Activated CD4-positive, CD25-positive, alpha-beta regulatory T cell (primary cell): Measurements from ENCODE around the gene COL25A1.
"Not testable (repeated sequence)": the region's sequence is repeated elsewhere in the genome, so short reads cannot be mapped to it uniquely, and the experiment has no call there.

Experiments used
- DNase-seq, 4 experiments: peaks; one replicate each; lab custom pipeline; 2025; lab: John Stamatoyannopoulos, UW

Gene COL25A1

DNA sequence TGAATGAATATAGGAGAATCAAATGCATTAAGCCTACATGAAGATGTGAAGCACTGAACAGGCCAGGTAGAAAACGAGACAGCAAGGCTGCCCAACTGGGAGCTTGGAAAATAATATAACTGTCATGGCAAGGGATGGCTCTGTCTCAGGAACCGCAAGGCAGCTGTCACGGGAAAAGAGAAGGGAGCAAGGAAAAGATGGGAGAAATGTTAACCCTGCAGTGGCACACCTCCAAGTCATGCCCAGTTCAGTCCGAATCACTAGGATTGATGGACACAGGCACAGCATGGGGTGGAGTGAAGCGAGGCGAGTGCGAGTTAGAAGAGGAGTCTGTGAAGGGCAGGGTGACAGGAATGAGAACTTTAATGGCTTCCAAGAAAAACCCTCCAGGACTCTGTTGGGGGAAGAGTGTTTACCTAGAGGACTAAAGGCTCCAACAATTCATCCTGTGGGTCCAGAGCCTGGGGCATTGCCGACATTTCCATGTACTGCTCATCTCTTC is 395.5 kb downstream of the COL25A1 start:
- no peak for DNase-seq

DNA sequence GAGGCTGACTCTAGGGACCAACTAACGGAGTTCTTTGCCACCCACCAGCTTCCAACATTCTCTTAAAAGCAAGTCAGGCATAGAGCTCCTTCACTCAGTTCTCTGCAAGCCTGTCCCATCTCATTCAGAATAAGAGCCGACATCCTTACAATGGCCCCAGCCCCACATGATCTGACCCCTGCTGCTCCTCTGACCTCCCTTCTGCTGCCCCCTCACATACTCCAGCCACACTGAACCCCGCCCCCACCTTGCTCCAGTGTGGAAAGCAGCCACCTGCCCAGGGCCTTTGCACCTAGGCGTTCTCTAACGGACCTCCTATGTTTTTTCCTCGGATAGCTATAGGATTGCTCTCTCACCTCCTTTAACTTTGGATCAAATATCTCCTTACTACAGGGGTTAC is 396.5 kb downstream of the COL25A1 start:
- DNase-seq: no peak

DNA sequence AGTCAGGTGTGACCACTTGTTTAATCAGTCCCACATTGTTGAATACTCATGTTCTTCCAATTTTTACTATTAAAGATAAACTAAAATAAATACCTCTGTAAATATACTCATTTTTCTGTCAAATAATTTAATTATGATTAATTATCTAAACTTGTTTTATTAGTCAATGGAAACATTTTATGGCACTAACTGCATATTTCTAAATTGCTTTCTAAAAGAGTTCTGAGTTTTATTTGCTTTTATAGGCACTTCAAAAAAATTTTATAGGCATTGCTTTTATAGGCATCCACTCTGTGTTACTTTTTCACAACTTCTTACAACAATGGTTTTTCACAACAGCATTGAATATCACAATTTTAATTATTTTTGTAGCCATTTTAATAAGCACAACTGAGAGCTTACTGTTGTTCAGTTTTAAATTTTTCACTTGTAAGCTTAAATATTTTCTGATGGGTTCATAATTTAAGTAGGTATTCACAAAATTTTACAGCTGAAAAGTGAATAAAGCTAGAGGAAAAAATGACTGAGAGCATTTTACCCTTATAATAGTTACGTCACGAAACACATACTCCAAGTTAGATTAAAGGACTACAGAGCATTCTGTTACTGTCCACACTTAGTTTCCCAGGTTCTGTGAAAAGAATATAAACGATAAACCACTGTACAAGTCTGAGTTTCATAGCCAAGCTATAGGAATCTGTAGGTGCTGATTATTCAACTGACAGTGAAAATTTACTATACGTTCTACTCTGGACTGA is 398.8 kb downstream of the COL25A1 start:
- DNase-seq: no peak

DNA sequence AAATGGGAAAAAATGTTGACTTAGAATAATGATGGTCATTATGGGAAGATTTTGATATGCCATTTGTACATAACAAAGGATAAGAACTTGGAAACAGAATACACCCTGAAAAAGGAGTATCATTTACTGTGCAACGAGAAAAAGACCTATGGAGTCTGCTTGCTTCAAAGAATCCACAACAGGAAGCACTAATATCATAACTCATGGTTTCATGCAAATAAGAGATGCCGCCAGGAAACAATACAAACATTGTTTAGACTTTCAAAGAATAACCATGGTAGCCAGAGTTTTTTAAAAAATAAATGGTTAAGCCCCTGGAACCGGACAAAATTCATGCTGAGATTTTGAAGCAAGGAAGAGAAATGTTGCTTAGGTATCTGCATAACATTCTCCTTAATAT is 399.7 kb downstream of the COL25A1 start:
- DNase-seq: no peak

DNA sequence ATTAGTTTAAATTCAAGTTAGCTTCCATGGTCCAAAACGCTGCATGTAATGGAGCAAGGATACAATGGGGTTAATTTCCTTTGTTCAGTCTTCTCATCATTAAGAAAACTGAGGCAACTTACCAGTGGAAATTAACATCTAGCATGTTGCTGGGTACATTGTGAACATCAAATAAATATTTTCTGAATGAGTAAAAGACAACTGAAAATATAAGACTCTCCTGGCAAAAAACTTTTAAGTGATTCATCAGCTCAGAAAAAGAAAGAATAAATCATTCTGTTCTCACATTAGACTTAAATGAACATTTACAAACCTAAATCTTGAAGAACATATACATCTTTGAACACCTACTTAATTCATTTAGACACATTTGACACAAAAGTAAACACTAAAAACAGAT is 401.2 kb downstream of the COL25A1 start:
- DNase-seq: no peak

DNA sequence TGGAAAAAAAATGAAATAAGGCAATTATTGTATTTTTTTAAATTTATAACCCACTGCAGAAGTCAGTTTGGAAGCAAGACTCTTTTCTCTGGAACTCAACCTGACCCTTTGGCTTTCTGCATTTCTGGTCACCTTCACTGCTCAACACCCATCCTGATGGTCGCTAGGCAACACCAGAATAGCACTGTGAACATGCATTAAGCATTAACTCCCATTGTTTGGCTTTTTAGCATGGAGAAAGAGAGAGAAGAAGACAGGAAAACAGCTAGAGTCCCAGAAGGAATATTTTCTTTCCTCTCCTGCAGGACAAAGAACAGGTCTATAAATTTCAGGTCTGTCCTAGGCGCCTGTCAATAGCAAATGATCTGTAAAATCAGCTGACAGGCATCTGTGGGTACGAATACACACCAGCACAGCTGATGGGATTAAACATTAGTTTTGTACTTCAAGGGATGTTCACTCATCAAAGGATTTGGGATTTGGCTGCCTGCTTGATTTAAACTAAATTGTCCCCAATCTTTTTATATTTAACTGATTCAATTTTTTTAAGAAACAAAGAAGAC is 402.4 kb downstream of the COL25A1 start:
- no peak for DNase-seq

DNA sequence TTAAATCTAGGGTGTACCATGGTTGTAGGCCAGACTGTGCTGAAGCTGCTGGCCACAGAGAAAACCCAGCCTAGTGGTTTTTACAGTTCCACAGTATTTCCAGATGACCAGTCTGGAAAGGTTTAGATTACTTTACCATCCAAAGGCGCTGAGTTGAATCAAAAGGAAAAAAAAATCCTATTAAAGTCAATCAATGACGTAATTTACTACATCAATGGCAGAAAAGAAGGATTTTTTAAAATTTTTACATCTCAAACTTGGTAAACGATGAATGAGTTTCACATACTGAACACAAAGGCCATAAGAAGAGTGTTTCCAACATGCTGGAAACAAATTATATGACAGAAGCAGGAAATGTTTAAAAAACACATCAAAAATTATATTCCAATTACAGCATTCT is 409.0 kb downstream of the COL25A1 start:
- no peak for DNase-seq

DNA sequence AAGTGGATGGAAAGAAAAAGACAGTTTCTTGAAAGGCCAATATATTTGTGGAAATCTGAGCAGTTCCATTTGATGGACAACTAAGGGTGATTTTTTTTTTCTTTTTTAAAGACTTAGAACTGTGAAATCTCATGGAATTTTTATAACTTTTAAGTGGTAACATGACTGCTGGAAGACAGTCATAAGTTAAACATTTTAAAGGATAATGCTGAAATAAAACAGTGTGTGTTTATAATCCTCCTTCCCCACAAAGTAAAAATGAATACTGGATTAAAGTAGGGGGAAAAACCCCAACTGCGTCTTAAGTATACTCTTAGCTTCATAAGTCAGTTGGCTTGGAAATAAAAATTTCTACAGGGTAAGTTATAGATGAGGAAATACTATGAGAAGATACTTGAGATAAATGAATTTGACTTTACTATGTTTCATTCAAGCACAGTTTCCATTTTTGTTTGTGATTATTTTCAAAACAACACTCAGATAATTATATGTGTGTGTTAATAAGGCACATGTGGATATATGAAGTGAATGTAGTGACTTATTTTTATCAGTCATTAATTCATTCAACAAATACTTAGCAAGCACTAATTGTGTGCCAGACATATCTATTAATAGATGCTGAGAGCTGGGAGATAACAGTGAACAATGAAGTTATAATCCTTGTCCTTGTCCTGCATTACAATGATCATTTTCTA is 410.4 kb downstream of the COL25A1 start:
- no peak for DNase-seq

DNA sequence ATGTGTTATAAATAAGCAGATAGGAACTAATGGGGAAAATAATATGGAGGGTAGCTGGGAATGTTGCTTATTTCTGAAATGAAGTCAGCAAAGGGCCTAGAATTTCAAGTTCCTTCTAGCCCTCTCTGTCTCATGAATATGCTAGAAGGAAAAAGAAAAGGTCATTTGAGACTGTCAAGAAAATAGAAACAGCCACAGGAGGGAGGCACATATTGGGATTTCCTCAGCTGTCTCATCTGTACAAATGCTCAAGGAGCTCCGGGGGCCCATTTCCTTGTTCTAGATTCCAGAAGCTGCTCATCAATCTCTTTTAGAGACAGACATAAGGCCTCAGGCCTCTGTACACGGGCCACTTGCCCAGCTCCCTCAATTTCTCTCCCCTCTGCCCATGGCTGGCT is 412.0 kb downstream of the COL25A1 start:
- DNase-seq: no peak

DNA sequence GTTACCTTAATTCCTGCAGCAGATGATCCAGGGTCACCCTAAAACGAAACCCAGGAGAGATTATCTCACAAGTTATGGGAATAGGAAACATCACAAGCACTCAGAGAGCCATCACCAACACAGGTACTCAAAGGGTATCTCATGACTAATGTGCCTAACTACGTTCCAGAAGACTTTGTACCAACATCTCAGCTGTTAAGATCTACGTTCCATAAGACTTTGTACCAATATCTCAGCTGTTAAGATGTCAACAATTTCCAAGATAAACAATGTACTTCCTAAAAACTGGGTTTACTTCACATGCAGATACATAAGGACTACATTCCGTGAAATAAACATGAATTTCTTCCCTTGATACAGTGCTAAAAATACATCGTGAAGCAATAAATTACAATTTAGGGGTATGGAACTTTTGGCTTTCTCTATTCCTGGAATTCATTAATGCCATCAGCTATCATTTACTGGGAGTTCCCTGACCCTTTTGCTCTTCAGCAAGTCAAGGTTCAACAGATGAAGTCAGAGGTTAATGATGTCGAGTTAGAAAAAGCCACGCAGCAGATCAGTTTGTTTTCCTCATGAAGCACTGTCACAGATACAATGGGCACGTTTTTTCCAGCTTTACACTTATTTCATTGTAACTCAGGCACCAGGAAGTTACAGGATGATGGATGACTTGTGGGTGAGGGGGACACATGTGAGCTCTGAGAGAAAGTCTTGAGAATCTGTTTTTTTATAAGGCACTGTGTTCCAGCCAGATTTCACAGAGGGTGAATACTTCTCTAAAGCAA is 412.6 kb downstream of the COL25A1 start:
- no peak for DNase-seq

DNA sequence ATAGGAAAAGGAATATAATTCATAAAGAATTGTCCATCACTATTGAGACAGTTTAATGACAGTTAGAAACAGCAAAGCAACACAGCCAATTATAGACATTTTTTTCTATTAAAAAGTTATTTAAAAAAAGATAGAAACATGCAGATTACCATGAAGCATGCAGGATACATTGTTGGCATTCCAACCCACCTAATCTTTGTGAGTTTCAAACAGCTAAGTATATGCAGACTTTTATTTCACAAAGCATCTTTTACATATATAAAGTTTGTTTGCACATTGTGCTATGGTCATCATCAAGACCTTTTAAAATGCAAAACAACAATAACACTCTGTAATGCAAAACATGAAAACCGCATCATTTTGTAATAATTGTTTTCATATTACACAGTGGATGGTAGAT is 413.7 kb downstream of the COL25A1 start:
- DNase-seq: no peak

DNA sequence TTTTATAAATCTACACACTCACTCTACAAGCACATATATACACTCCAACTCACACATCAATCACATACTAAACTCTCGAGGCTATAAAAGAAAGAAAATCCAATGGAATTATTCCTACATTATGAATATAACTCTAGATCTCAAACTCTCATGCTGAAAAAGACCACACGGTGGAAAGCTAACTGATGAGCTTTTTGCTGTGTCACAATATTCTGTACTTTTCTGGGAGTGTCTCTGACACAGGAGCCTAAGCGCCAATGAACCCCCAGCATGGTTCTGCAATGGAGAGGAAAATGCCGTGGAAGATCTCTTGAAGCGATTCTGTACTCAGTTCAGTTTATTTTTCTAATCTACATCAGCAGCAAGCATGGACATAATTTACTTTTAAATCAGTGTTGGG is 415.4 kb downstream of the COL25A1 start:
- no peak for DNase-seq

DNA sequence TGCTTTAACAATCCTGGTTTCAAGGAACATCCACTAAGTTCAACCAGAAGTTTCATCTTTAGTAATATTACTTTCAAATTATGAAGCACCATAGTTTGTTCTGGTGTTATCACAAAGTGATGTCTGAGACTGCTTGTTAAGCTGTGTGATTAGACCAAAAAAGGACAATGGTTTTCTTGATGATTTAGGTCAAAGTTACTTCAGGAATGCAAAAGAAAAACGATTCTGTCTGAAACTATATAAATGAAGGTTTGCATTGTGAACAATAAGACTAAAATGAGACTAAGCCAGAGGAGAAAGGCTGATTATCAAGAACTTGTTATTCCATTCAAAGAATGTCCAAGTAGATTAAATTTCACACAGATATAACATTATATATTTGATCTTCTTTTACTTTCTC is 417.2 kb downstream of the COL25A1 start:
- no peak for DNase-seq

DNA sequence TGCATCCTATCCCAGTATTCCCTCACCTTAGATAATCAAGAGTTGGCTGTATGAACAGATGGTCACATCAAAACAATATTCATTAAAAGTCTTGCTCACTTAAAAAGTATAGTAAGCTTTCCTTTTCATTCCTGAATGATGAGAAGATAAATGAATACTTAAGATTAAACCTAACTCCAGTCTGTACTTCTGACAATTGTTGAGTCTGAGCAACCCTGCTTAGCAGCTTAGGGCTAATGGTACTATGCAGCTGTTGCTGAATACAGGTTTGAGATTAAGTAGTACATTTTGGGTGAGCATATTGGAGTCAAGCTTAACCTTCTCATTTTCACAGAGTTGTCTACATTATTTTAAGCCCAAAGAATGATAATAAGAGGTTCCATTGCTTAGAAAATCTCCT is 417.9 kb downstream of the COL25A1 start:
- no peak for DNase-seq

DNA sequence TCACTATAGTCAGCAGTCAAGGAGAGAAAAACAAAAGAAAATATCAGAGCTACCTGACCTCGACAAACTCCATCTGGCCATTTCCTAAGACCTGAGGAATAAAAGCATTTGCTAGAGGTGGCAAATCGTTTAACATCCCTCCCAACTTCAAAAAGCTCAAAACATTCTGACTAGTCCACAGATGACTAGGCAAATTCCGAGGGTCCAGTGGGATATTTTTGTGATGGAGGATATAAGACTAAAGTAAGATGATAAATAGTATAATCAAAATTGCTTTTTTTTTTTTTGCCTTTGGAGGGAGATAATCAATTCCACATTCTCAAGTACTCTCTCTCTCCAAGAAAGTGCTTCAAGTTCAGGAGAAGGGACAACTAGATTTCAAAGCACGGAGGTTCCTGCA is 420.5 kb downstream of the COL25A1 start:
- DNase-seq: no peak

DNA sequence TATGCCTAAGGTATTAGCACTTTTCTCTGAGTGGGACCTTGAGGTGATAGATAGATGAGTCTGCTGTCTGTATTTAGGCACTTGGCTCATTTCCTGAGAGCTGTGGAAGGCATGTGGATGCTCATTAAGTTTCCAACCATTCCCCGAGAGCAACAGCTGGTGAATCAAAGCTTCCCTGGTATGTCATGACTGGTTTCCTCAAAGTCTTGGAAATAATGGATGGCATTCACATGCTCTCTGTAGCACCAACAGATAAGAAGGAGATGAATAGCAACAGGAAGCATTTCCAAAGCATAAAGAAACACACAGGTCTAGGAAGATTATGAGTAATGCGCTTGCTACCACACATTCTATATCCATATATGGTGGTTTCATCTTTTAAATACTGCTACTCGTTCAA is 421.3 kb downstream of the COL25A1 start:
- DNase-seq: no peak

DNA sequence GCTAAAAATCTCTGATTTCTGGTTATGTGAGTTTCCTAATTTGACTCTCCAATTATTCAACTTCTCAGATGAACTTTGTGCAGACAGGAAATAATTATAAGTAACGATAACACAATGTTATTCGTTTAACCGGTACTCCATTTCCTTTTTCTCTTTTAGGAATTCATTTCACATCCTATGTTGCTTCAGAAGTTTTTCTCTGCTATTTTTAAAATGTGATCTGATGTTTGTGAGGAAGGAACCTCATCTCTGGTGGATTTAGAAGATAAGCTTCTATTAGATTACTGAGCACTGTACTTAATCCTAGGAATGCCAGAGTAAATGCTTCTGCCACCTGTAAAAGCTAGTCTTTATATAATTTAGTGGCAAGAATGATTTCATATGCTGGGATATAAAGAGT is 423.7 kb downstream of the COL25A1 start:
- no peak for DNase-seq

DNA sequence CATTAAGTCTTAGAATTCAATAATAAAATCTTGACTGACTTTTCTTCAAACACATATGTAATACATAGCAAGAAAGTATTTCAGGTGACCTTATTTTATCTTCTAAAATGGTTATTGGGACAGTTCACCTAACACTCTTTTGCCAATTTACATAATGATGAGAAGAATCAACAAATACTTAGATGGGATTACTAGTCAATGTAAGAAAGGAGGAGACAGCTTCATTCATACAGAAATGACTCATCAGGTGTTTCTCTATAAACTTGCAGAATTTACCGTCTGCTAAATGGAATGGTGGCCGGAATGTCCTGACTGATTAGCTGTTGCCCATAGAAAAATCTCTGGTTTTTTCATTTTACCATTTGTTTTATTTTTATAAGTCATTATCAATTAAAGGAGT is 424.6 kb downstream of the COL25A1 start:
- no peak for DNase-seq

DNA sequence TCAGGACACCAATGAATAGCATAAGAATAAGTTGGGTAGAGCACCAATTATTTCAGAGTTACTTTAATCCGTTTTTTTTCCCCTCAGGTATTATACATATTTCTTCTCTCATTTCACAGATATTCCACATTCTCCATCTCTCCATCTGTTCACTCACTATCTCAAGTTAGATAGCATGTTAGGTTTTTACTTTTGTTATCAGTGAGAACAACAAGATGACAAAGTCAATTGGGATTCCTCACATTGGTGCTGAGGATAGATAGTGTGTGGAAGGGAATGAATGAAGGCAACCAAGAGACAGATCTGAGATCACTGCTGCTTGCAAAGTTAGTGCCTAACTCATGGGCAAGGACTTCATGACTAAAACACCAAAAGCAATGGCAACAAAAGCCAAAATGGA is 427.7 kb downstream of the COL25A1 start:
- no peak for DNase-seq

DNA sequence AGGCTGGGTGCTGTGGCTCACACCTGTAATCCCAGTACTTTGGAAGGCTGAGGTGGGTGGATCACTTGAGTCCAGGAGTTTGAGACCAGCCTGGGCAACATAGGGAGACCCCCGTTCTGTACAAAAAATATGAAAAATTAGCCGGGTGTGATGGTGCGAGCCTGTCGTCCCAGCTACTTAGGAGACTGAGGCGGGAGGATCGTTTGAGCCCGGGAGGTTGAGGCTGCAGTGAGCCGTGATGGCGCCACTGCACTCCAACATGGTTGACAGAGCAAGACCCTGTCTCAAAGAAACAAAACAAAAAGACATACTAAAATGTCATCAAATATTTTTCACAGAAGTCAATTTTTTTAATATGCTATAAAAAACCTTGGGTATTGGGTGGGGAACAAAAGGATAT is 432.5 kb downstream of the COL25A1 start:
- DNase-seq: not testable (repeated sequence)

DNA sequence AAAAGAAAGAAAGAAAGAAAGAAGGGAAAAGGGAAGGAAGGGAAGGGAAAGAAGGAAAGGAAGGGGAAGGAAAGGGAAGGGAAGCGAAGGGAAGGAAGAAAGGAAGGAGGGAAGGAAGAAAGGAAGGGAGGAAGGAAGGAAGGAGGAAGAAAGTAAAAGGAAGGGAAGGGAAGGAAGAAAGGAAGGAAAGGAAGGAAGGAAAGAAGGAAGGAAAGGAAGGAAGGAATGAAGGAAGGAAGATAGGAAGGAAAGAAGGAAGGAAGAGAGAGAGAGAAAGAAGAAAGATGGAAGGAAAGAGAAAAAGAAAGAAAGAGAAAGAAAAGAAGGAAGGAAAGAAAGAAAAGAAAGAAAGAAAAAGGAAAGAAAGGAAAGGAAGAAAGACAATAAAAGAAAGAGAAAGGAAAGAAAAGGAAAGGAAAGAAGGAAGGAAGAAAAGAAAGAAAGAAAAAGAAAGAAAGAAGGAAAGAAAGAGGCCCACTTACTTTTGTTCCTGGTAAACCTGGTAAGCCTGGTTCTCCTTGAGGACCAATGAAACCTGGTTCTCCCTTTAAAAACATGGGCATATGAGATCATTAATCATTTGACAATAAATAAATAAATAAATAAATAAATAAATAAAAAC is 433.7 kb downstream of the COL25A1 start:
- no peak for DNase-seq

DNA sequence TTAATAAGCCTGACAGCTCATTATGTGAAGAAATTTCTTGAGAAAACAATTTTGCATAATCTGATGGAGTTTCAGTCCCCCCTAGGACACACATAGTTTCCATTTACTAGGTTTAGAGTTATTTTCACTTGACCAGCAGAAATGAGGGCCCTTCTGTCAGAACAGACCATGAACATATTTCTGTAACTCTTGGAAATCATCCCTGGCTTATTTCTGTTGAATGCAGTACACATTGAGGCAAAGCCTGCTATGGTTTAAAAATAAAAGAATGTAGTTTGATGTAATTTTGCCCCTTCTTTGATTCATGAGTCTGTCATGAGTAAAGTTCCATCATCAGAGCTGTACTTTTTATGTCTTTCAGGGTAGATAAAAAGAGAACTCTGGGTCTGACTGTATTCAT is 435.0 kb downstream of the COL25A1 start:
- no peak for DNase-seq
